ENCODE data around the gene KRT72.

The KRT72 gene

GRCh38 chr12:52541709-52542108, 59.6 kb downstream of the KRT72 start:
- no peak for DNase-seq (ENCODE audit: low spot score)

GRCh38 chr12:52540531-52540930, 60.7 kb downstream of the KRT72 start:
- no peak for DNase-seq (ENCODE audit: low spot score)

- no peak for DNase-seq (ENCODE audit: low spot score)
These were observed 61.5 kb downstream of the KRT72 start for GRCh38 chr12:52539821-52540173.

GRCh38 chr12:52539083-52539820, 62.0 kb downstream of the KRT72 start:
- no peak for DNase-seq (ENCODE audit: low spot score)

GRCh38 chr12:52537101-52537500, 64.2 kb downstream of the KRT72 start:
- no peak for DNase-seq (ENCODE audit: low spot score)

All from CD4-positive, alpha-beta T cell treated with Interleukin-15 for 4 hours (primary cell).